CD14-positive monocyte (primary cell): ENCODE results near the gene SIM2. TPM values are rescaled to one million over a fixed set of nuclear protein-coding genes. Genes with fewer than 3 reads are reported as not detected.

Experiments used
- DNase-seq, 3 donors: peaks; one replicate each; pipeline ENCODE4 v3.0.0-alpha.2; 2011 to 2022
- H2AFZ ChIP-seq: 2 replicates; pipeline ENCODE4 v1.6.0; 2012; ENCODE audit warnings: mild to moderate bottlenecking, low read depth, low read length, inconsistent platforms; ENCODE audit not compliant: insufficient read depth, poor library complexity, severe bottlenecking
- H3K27ac ChIP-seq, 2 donors: 1 replicate in 1 of 2; 2 replicates in 1 of 2; pipeline ENCODE4 v1.5.1; 2012 to 2013; ENCODE audit warnings: low read length in 2 of 2, control low read depth in 1 of 2, inconsistent platforms in 1 of 2, low read depth in 1 of 2, mild to moderate bottlenecking in 1 of 2
- H3K27me3 ChIP-seq, 2 donors: one replicate each; pipeline versions ENCODE4 v1.6.0 to v1.6.1; 2011 to 2013; ENCODE audit warnings: low read length in 2 of 2; ENCODE audit not compliant: control insufficient read depth in 2 of 2, insufficient read depth in 2 of 2
- H3K36me3 ChIP-seq, 2 donors: replicated peaks in 1 of 2; 1 replicate in 1 of 2; 2 replicates in 1 of 2; pipeline versions ENCODE4 v1.5.1 to v1.6.1; 2012 to 2013; ENCODE audit warnings: low read length in 2 of 2, control low read depth in 1 of 2, inconsistent platforms in 1 of 2, mild to moderate bottlenecking in 1 of 2; ENCODE audit not compliant: insufficient read depth in 2 of 2, control insufficient read depth in 1 of 2
- H3K4me1 ChIP-seq, 2 donors: 1 replicate in 1 of 2; 2 replicates in 1 of 2; pipeline versions ENCODE4 v1.5.1 to v1.6.1; 2012 to 2013; ENCODE audit warnings: low read length in 2 of 2, control low read depth in 1 of 2, inconsistent platforms in 1 of 2, mild to moderate bottlenecking in 1 of 2, moderate library complexity in 1 of 2; ENCODE audit not compliant: insufficient read depth in 2 of 2, control insufficient read depth in 1 of 2
- H3K4me2 ChIP-seq: replicated peaks from 2 replicates; pipeline ENCODE3; 2012; ENCODE audit warnings: low read length, moderate library complexity, mild to moderate bottlenecking; ENCODE audit not compliant: poor library complexity, severe bottlenecking; ENCODE audit errors: extremely low read depth
- H3K4me3 ChIP-seq, 3 experiments: fragments of 200-600 bp in 1 of 3; sonication (generic) in 1 of 3; replicated peaks in 1 of 3; 1 replicate in 2 of 3; 2 replicates in 1 of 3; pipeline ENCODE4 v1.5.1; 2011 to 2013; ENCODE audit warnings: low read length in 3 of 3, mild to moderate bottlenecking in 3 of 3, control low read depth in 2 of 3, low read depth in 2 of 3, inconsistent platforms in 1 of 3, moderate library complexity in 1 of 3
- H3K79me2 ChIP-seq: 2 replicates; pipeline ENCODE4 v1.6.0; 2012; ENCODE audit warnings: mild to moderate bottlenecking, control low read depth, inconsistent platforms, low read length, moderate library complexity; ENCODE audit not compliant: insufficient read depth
- H3K9ac ChIP-seq: 2 replicates; pipeline ENCODE4 v1.6.0; 2017; ENCODE audit warnings: low read length, mild to moderate bottlenecking; ENCODE audit not compliant: insufficient read depth, poor library complexity, severe bottlenecking
- H3K9me3 ChIP-seq, 2 donors: replicated peaks in 1 of 2; 1 replicate in 1 of 2; 2 replicates in 1 of 2; pipeline versions ENCODE4 v1.5.1 to v1.6.1; 2012 to 2013; ENCODE audit warnings: low read length in 2 of 2, control low read depth in 1 of 2; ENCODE audit not compliant: control insufficient read depth in 1 of 2, insufficient read depth in 1 of 2
- H4K20me1 ChIP-seq: 2 replicates; pipeline ENCODE4 v1.6.0; 2012; ENCODE audit warnings: mild to moderate bottlenecking, low read length, control low read depth, moderate library complexity; ENCODE audit not compliant: insufficient read depth
- H3K27ac Mint-ChIP-seq, 7 donors: one replicate each; pipeline ENCODE4 v1.8.0; 2020; ENCODE audit warnings: mild to moderate bottlenecking in 7 of 7, mixed read lengths in 7 of 7, moderate library complexity in 6 of 7, inconsistent platforms in 2 of 7
- H3K27me3 Mint-ChIP-seq, 3 donors: one replicate each; pipeline ENCODE4 v1.8.0; 2021 to 2022; ENCODE audit warnings: low read depth in 3 of 3, mild to moderate bottlenecking in 3 of 3, mixed read lengths in 3 of 3, moderate library complexity in 3 of 3, inconsistent platforms in 1 of 3
- H3K36me3 Mint-ChIP-seq, 2 donors: one replicate each; pipeline ENCODE4 v1.8.0; 2020; ENCODE audit warnings: mixed read lengths in 2 of 2, inconsistent platforms in 1 of 2, mild to moderate bottlenecking in 1 of 2
- H3K4me1 Mint-ChIP-seq: one replicate; pipeline ENCODE4 v1.8.0; 2020; ENCODE audit warnings: mild to moderate bottlenecking, mixed read lengths
- H3K4me3 Mint-ChIP-seq, 2 donors: one replicate each; pipeline ENCODE4 v1.8.0; 2020; ENCODE audit warnings: mild to moderate bottlenecking in 2 of 2, mixed read lengths in 2 of 2, moderate library complexity in 1 of 2
- H3K9me3 Mint-ChIP-seq, 7 donors: one replicate each; pipeline ENCODE4 v1.8.0; 2020 to 2022; ENCODE audit warnings: mixed read lengths in 7 of 7, mild to moderate bottlenecking in 6 of 7, moderate library complexity in 6 of 7, inconsistent platforms in 2 of 7
- WGBS: methylation state at CpG from one replicate; pipeline ENCODE4 v1.1.5; 2013; ENCODE audit warnings: missing lambda C conversion rate; ENCODE audit not compliant: insufficient coverage; 5-methylcytosine and 5-hydroxymethylcytosine counted together
- intact Hi-C, 2 donors: fragments of 100-400 bp; cut with micrococcal nuclease; formaldehyde crosslinking; loops; one replicate each; pipeline versions ENCODE4 v1.15.0 to v1.15.1; 2023
- polyA plus RNA-seq, 3 donors: library from polyadenylated mRNA; depleted of rRNA in 1 of 3; unstranded in 2 of 3; stranded (reverse) in 1 of 3; fragments of 300-500 nt in 2 of 3; fragments of >200 nt in 1 of 3; fragmentation: Illumina TruSeq in 2 of 3; gene quantifications; 1 replicate in 2 of 3; 2 replicates in 1 of 3; pipeline ENCODE4 v1.2.3, GENCODE V29; 2012 to 2021
- TF ChIP-seq, protein P1 (sequence below): fragments of 200-600 bp; IDR thresholded peaks from one replicate; pipeline ENCODE4 v1.8.0; 2022; ENCODE audit warnings: antibody characterized with exemption, mild to moderate bottlenecking

SIM2 gene
- polyA plus RNA-seq, 3 donors, result not detected

GRCh38 chr21:36769051-36769839, 70.3 kb downstream of the SIM2 start:
- intact Hi-C loops, result no loop called here
- no peaks in the 10 kb centered on the region for H3K9me3 ChIP-seq
- H3K4me1 Mint-ChIP-seq, result no peaks in the 10 kb centered on the region
- H3K79me2 ChIP-seq, result no peaks in the 10 kb centered on the region
- no peak overlapping the region for H3K9ac ChIP-seq
- 66% methylated on average over 5 of the region's 8 CpGs for WGBS
- no peaks in the 10 kb centered on the region for H3K36me3 Mint-ChIP-seq
- H3K36me3 ChIP-seq, result no peaks in the 10 kb centered on the region
- H2AFZ ChIP-seq, result no peak overlapping the region
- no peak overlapping the region for H3K4me2 ChIP-seq
- no peak for DNase-seq
- H3K4me3 ChIP-seq, result no peak overlapping the region
- no peak overlapping the region for H3K27ac ChIP-seq
- no peak overlapping the region for H3K27ac Mint-ChIP-seq
- H3K9me3 Mint-ChIP-seq, result peaks cover 0 to 1% (median 0%) of the 10 kb centered on the region in 7 donors
- no peaks in the 10 kb centered on the region for H4K20me1 ChIP-seq
- H3K27me3 Mint-ChIP-seq, result peaks cover 0 to 2% (median 2%) of the 10 kb centered on the region in 3 donors
- H3K4me3 Mint-ChIP-seq, result no peak overlapping the region
- H3K4me1 ChIP-seq, result no peaks in the 10 kb centered on the region
- no peaks in the 10 kb centered on the region for H3K27me3 ChIP-seq
- TF ChIP-seq, protein P1, sequence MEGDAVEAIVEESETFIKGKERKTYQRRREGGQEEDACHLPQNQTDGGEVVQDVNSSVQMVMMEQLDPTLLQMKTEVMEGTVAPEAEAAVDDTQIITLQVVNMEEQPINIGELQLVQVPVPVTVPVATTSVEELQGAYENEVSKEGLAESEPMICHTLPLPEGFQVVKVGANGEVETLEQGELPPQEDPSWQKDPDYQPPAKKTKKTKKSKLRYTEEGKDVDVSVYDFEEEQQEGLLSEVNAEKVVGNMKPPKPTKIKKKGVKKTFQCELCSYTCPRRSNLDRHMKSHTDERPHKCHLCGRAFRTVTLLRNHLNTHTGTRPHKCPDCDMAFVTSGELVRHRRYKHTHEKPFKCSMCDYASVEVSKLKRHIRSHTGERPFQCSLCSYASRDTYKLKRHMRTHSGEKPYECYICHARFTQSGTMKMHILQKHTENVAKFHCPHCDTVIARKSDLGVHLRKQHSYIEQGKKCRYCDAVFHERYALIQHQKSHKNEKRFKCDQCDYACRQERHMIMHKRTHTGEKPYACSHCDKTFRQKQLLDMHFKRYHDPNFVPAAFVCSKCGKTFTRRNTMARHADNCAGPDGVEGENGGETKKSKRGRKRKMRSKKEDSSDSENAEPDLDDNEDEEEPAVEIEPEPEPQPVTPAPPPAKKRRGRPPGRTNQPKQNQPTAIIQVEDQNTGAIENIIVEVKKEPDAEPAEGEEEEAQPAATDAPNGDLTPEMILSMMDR, result no peak

GRCh38 chr21:36773117-36773516, 74.2 kb downstream of the SIM2 start:
- no peaks in the 10 kb centered on the region for H3K27me3 ChIP-seq
- H3K4me1 ChIP-seq, result no peaks in the 10 kb centered on the region
- H3K27ac ChIP-seq, result no peak overlapping the region
- Mint-ChIP-seq H3K4me3 (no peak overlapping the region), H3K4me1 (no peaks in the 10 kb centered on the region), H3K36me3 (no peaks in the 10 kb centered on the region), H3K27me3 (peaks cover 2% of the 10 kb centered on the region in 3 donors), H3K9me3 (no peaks in the 10 kb centered on the region), H3K27ac (no peak overlapping the region)
- TF ChIP-seq, protein P1, result no peak
- intact Hi-C loops, result no loop called here
- WGBS, result 100% methylated on average over 3 of the region's 5 CpGs
- no peak overlapping the region for H2AFZ ChIP-seq
- no peaks in the 10 kb centered on the region for H3K79me2 ChIP-seq
- no peaks in the 10 kb centered on the region for H3K36me3 ChIP-seq
- no peak overlapping the region for H3K4me3 ChIP-seq
- H3K9me3 ChIP-seq, result no peaks in the 10 kb centered on the region
- no peak overlapping the region for H3K9ac ChIP-seq
- H3K4me2 ChIP-seq, result no peak overlapping the region
- H4K20me1 ChIP-seq, result no peaks in the 10 kb centered on the region
- no peak for DNase-seq
